GM21529 (cell line): ENCODE results near the gene ALAS1.
"Not testable (repeated sequence)": the region's sequence is repeated elsewhere in the genome, so short reads cannot be mapped to it uniquely, and the experiment has no call there.

Experiments used
- ATAC-seq: cut with Tn5 transposase; IDR thresholded peaks from one replicate; pipeline ENCODE4 v1.9.1; 2021; ENCODE audit not compliant: unreplicated experiment

The ALAS1 gene

GRCh38 chr3:52176951-52177700 is 20.8 kb upstream of the ALAS1 start:
- ATAC-seq, result no peak

GRCh38 chr3:52177701-52178042 is 20.3 kb upstream of the ALAS1 start:
- no peak for ATAC-seq

GRCh38 chr3:52178126-52178525 is 19.8 kb upstream of the ALAS1 start:
- not testable (repeated sequence) for ATAC-seq

GRCh38 chr3:52178537-52178936 is 19.4 kb upstream of the ALAS1 start:
- ATAC-seq, result no peak

- no peak for ATAC-seq
Measured at GRCh38 chr3:52181543-52181942, 16.4 kb upstream of the ALAS1 start.

GRCh38 chr3:52182196-52182595 is 15.8 kb upstream of the ALAS1 start:
- no peak for ATAC-seq

GRCh38 chr3:52182691-52183090 is 15.3 kb upstream of the ALAS1 start:
- no peak for ATAC-seq

GRCh38 chr3:52183786-52184445 is 14.0 kb upstream of the ALAS1 start:
- ATAC-seq, result no peak

- no peak for ATAC-seq
Measured at GRCh38 chr3:52184690-52185089, 13.3 kb upstream of the ALAS1 start.

- ATAC-seq, result no peak
Measured at GRCh38 chr3:52185311-52185710, 12.6 kb upstream of the ALAS1 start.

- no peak for ATAC-seq
Measured at GRCh38 chr3:52185837-52186236, 12.1 kb upstream of the ALAS1 start.

- no peak for ATAC-seq
Measured at GRCh38 chr3:52186729-52187128, 11.2 kb upstream of the ALAS1 start.

- no peak for ATAC-seq
Measured at GRCh38 chr3:52188556-52188955, 9.4 kb upstream of the ALAS1 start.

GRCh38 chr3:52190294-52191074 is 7.5 kb upstream of the ALAS1 start:
- ATAC-seq, result no peak

- ATAC-seq, result no peak
Measured at GRCh38 chr3:52191663-52192062, 6.3 kb upstream of the ALAS1 start.

GRCh38 chr3:52193065-52193464 is 4.9 kb upstream of the ALAS1 start:
- no peak for ATAC-seq

GRCh38 chr3:52194485-52195290 is 3.3 kb upstream of the ALAS1 start:
- no peak for ATAC-seq

- no peak for ATAC-seq
Measured at GRCh38 chr3:52195291-52195597, 2.7 kb upstream of the ALAS1 start.

GRCh38 chr3:52195823-52196331 is 2.1 kb upstream of the ALAS1 start:
- ATAC-seq, result no peak

GRCh38 chr3:52196977-52197376 is 983 bp upstream of the ALAS1 start:
- no peak for ATAC-seq

GRCh38 chr3:52197499-52197841 is 490 bp upstream of the ALAS1 start:
- no peak for ATAC-seq
